ENCODE measurements around the gene FUNDC2.
A peak's percentile ranks its signal among the peaks of the same experiment; 100 is the strongest.

The FUNDC2 gene

GRCh38 chrX:155070975-155071693 lies 44.5 kb downstream of the FUNDC2 start, which contains the start of the genes BRCC3, CMC4 and MTCP1:
Gene BRCC3, plus strand, starts transcription at chrX:155071508. Its CDS starts 20 bp downstream, at chrX:155071528.
Gene CMC4, minus strand, starts transcription at chrX:155071136. Its CDS starts 7,113 bp downstream, at chrX:155064023.
Gene MTCP1, minus strand, starts transcription at chrX:155071136. Its CDS starts 5,126 bp downstream, at chrX:155066010.
- peak within 1 kb of the TSS; percentile 81 for H3K4ac ChIP-seq (ENCODE audit: low read depth, low read length)

DNA sequence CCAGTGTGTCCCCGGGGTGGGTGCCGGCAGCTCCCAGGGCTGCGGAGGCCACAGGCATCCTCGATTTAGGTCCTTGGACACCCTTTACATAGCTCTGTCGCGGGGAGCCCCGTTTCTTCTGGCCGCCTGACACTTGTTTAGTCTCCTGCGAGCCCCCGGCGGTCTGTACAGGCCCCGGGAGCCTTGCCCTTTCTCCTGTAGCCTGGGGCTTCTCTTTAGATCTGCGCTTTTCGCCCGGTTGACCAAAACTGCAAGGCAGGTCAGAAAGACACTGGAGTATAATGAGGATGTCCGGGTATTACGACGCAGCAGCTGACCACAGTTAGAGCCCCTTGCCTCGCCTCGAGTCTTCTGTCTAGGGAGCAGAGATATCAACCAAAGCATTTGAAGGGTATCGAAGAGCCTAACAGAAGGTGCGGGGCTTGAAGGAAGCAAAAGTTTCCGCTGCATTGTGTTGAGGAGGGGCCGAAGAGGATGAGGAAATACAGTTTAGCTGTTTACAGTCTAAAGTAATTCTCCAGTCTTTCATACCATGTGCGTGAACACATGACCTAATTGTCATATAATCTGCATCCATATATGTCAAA lies 45.1 kb downstream of the FUNDC2 start:
- Histone ChIP-seq H3K27ac (ENCODE audit: low read depth, low read length) (peak overlapping the region; percentile 44), H4K8ac (ENCODE audit: low read depth, low read length) (no peak overlapping the region), H3K4ac (ENCODE audit: low read depth, low read length) (peak overlapping the region; percentile 81), H4K5ac (ENCODE audit: low read length) (no peak overlapping the region), H3K4me2 (ENCODE audit: low read length) (peak overlapping the region; percentile 18), H2BK5ac (ENCODE audit: low read length) (no peak overlapping the region), H2BK15ac (replicated peaks; ENCODE audit: low read depth) (no peak overlapping the region), H3K79me2 (ENCODE audit: control insufficient read depth, insufficient read depth, low read length) (peaks cover 3% of the 10 kb centered on the region), H3K9ac (ENCODE audit: low read length) (peak overlapping the region; percentile 88), H2BK120ac (ENCODE audit: low read depth, low read length) (no peak overlapping the region), H3K27me3 (ENCODE audit: insufficient read depth, low read length, poor library complexity) (no peaks in the 10 kb centered on the region), H3K36me3 (ENCODE audit: control insufficient read depth, insufficient read depth, low read length) (no peaks in the 10 kb centered on the region), H2AK5ac (ENCODE audit: low read length) (no peak overlapping the region), H3K56ac (ENCODE audit: low read length) (peak overlapping the region; percentile 98), H3K23ac (ENCODE audit: low read length) (no peak overlapping the region), H3K79me1 (ENCODE audit: low read length) (no peaks in the 10 kb centered on the region), H3K18ac (ENCODE audit: low read length) (peak overlapping the region; percentile 42), H3K4me1 (ENCODE audit: control insufficient read depth, low read depth, low read length) (no peaks in the 10 kb centered on the region), H3K4me3 (ENCODE audit: low read length) (peak overlapping the region; percentile 91)
- WGBS (ENCODE audit: extremely low coverage, insufficient coverage, low lambda C conversion rate): no CpG with 5 or more reads among the region's 25 CpGs
- DNase-seq: peak; percentile 21

More at GRCh38 chrX:155070975-155071693, 44.5 kb downstream of the FUNDC2 start, which contains the start of the genes BRCC3, CMC4 and MTCP1:
- H4K5ac ChIP-seq (ENCODE audit: low read length): no peak within 1 kb of the TSS
- H3K4me1 ChIP-seq (ENCODE audit: control insufficient read depth, low read depth, low read length): no peaks in the 10 kb centered on the region
- no peak within 1 kb of the TSS for H2BK15ac ChIP-seq (replicated peaks; ENCODE audit: low read depth)
- no peak within 1 kb of the TSS for H2BK120ac ChIP-seq (ENCODE audit: low read depth, low read length)
- H3K79me1 ChIP-seq (ENCODE audit: low read length): no peaks in the 10 kb centered on the region
- DNase-seq: peak; percentile 86
- peak within 1 kb of the TSS; percentile 59 for H3K4me2 ChIP-seq (ENCODE audit: low read length)
- peak within 1 kb of the TSS; percentile 98 for H3K56ac ChIP-seq (ENCODE audit: low read length)
- peak within 1 kb of the TSS; percentile 91 for H3K4me3 ChIP-seq (ENCODE audit: low read length)
- H3K9ac ChIP-seq (ENCODE audit: low read length): peak within 1 kb of the TSS; percentile 88
- no peak within 1 kb of the TSS for H3K23ac ChIP-seq (ENCODE audit: low read length)
- peak within 1 kb of the TSS; percentile 44 for H3K27ac ChIP-seq (ENCODE audit: low read depth, low read length)
- peak within 1 kb of the TSS; percentile 42 for H3K18ac ChIP-seq (ENCODE audit: low read length)
- H3K36me3 ChIP-seq (ENCODE audit: control insufficient read depth, insufficient read depth, low read length): no peaks in the 10 kb centered on the region
- no peak within 1 kb of the TSS for H2AK5ac ChIP-seq (ENCODE audit: low read length)
- no peak within 1 kb of the TSS for H2BK5ac ChIP-seq (ENCODE audit: low read length)
- H3K27me3 ChIP-seq (ENCODE audit: insufficient read depth, low read length, poor library complexity): no peaks in the 10 kb centered on the region
- no peak within 1 kb of the TSS for H4K8ac ChIP-seq (ENCODE audit: low read depth, low read length)
- H3K79me2 ChIP-seq (ENCODE audit: control insufficient read depth, insufficient read depth, low read length): peaks cover 3% of the 10 kb centered on the region
- no CpG with 5 or more reads among the region's 81 CpGs for WGBS (ENCODE audit: extremely low coverage, insufficient coverage, low lambda C conversion rate)

- Histone ChIP-seq H3K27me3 (ENCODE audit: insufficient read depth, low read length, poor library complexity) (no peaks in the 10 kb centered on the region), H2AK5ac (ENCODE audit: low read length) (no peak overlapping the region), H3K56ac (ENCODE audit: low read length) (no peak overlapping the region), H3K4me2 (ENCODE audit: low read length) (no peak overlapping the region), H3K4ac (ENCODE audit: low read depth, low read length) (no peak overlapping the region), H2BK120ac (ENCODE audit: low read depth, low read length) (no peak overlapping the region), H3K9ac (ENCODE audit: low read length) (no peak overlapping the region), H3K18ac (ENCODE audit: low read length) (no peak overlapping the region), H3K4me3 (ENCODE audit: low read length) (no peak overlapping the region), H3K79me1 (ENCODE audit: low read length) (no peaks in the 10 kb centered on the region), H3K23ac (ENCODE audit: low read length) (no peak overlapping the region), H2BK15ac (replicated peaks; ENCODE audit: low read depth) (no peak overlapping the region), H3K36me3 (ENCODE audit: control insufficient read depth, insufficient read depth, low read length) (no peaks in the 10 kb centered on the region), H3K4me1 (ENCODE audit: control insufficient read depth, low read depth, low read length) (no peaks in the 10 kb centered on the region), H3K27ac (ENCODE audit: low read depth, low read length) (no peak overlapping the region), H4K8ac (ENCODE audit: low read depth, low read length) (no peak overlapping the region), H3K79me2 (ENCODE audit: control insufficient read depth, insufficient read depth, low read length) (no peaks in the 10 kb centered on the region), H4K5ac (ENCODE audit: low read length) (no peak overlapping the region), H2BK5ac (ENCODE audit: low read length) (no peak overlapping the region)
- peak; percentile 64 for DNase-seq
- WGBS (ENCODE audit: extremely low coverage, insufficient coverage, low lambda C conversion rate): no CpG with 5 or more reads among the region's 24 CpGs
These were observed 59.7 kb downstream of the FUNDC2 start for GRCh38 chrX:155086202-155086840.

DNA sequence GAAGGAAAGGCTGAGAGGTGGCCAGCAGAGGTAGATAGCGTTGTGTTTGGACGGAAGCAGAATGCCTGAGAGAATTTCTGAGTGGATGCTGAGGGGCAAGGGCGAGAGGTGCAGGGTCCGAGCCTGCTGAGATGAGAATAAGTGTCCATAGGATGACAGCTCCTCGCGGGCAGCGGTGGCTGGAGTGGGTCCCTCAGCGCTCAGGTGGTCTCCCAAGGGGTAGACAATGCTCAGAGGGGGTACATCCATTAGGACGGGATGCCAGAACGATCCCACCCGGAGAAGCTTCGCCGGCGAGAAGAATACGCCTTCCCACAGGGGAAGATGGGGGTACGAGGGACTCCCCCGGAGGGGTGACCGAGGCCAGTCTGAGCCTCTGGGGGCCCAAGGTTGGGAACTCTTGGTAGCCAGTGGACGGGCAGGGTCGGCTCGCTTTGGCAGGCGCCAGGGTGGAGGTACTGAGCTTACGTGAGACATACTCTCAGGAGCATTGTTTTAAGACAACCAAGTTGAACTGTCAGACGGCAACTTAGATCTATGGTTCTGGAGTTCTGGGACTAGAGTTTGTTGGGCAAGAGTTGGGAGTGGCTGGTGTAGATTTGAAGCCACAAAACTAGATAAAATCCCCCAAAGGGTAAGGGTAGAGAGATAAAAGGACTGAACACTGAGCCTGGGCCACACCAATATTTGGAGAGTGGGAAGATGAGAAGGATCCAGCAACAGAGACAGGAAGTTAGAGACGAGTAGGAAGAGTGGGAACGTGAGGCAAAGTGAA lies 60.5 kb downstream of the FUNDC2 start:
- Histone ChIP-seq H2BK15ac (replicated peaks; ENCODE audit: low read depth) (no peak overlapping the region), H4K8ac (ENCODE audit: low read depth, low read length) (no peak overlapping the region), H3K79me1 (ENCODE audit: low read length) (no peaks in the 10 kb centered on the region), H2AK5ac (ENCODE audit: low read length) (no peak overlapping the region), H3K4ac (ENCODE audit: low read depth, low read length) (no peak overlapping the region), H3K4me2 (ENCODE audit: low read length) (no peak overlapping the region), H3K36me3 (ENCODE audit: control insufficient read depth, insufficient read depth, low read length) (no peaks in the 10 kb centered on the region), H2BK120ac (ENCODE audit: low read depth, low read length) (no peak overlapping the region), H3K4me3 (ENCODE audit: low read length) (no peak overlapping the region), H3K4me1 (ENCODE audit: control insufficient read depth, low read depth, low read length) (no peaks in the 10 kb centered on the region), H3K23ac (ENCODE audit: low read length) (no peak overlapping the region), H3K27me3 (ENCODE audit: insufficient read depth, low read length, poor library complexity) (no peaks in the 10 kb centered on the region), H2BK5ac (ENCODE audit: low read length) (no peak overlapping the region), H3K18ac (ENCODE audit: low read length) (no peak overlapping the region), H3K56ac (ENCODE audit: low read length) (no peak overlapping the region), H3K27ac (ENCODE audit: low read depth, low read length) (no peak overlapping the region), H4K5ac (ENCODE audit: low read length) (no peak overlapping the region), H3K9ac (ENCODE audit: low read length) (no peak overlapping the region), H3K79me2 (ENCODE audit: control insufficient read depth, insufficient read depth, low read length) (no peaks in the 10 kb centered on the region)
- DNase-seq: no peak
- no CpG with 5 or more reads among the region's 26 CpGs for WGBS (ENCODE audit: extremely low coverage, insufficient coverage, low lambda C conversion rate)

- H3K4me3 ChIP-seq (ENCODE audit: low read length): no peak overlapping the region
These were observed 67.9 kb downstream of the FUNDC2 start for GRCh38 chrX:155094468-155095061.

More at GRCh38 chrX:155094468-155095061, 67.9 kb downstream of the FUNDC2 start:
- Histone ChIP-seq H3K79me1 (ENCODE audit: low read length) (no peaks in the 10 kb centered on the region), H3K4me1 (ENCODE audit: control insufficient read depth, low read depth, low read length) (no peaks in the 10 kb centered on the region), H2BK5ac (ENCODE audit: low read length) (no peak overlapping the region), H3K4ac (ENCODE audit: low read depth, low read length) (no peak overlapping the region), H3K27ac (ENCODE audit: low read depth, low read length) (no peak overlapping the region), H3K9ac (ENCODE audit: low read length) (no peak overlapping the region), H3K56ac (ENCODE audit: low read length) (no peak overlapping the region), H3K23ac (ENCODE audit: low read length) (no peak overlapping the region), H3K4me2 (ENCODE audit: low read length) (no peak overlapping the region), H3K27me3 (ENCODE audit: insufficient read depth, low read length, poor library complexity) (no peaks in the 10 kb centered on the region), H3K18ac (ENCODE audit: low read length) (no peak overlapping the region), H2AK5ac (ENCODE audit: low read length) (no peak overlapping the region), H4K8ac (ENCODE audit: low read depth, low read length) (no peak overlapping the region), H3K79me2 (ENCODE audit: control insufficient read depth, insufficient read depth, low read length) (no peaks in the 10 kb centered on the region), H2BK120ac (ENCODE audit: low read depth, low read length) (no peak overlapping the region), H2BK15ac (replicated peaks; ENCODE audit: low read depth) (no peak overlapping the region), H3K36me3 (ENCODE audit: control insufficient read depth, insufficient read depth, low read length) (no peaks in the 10 kb centered on the region), H4K5ac (ENCODE audit: low read length) (no peak overlapping the region)
- WGBS (ENCODE audit: extremely low coverage, insufficient coverage, low lambda C conversion rate): no CpG with 5 or more reads among the region's 4 CpGs
- peak; percentile 19 for DNase-seq

Data from mesendoderm (in vitro differentiated cells).